HG03342 (cell line): ENCODE data around the gene SPPL2B.
"Not testable (repeated sequence)": the region's sequence is repeated elsewhere in the genome, so short reads cannot be mapped to it uniquely, and the experiment has no call there.

Experiments used
- ATAC-seq: cut with Tn5 transposase; IDR thresholded peaks from one replicate; pipeline ENCODE4 v1.9.1; 2021; ENCODE audit warnings: mild to moderate bottlenecking, moderate library complexity; ENCODE audit not compliant: unreplicated experiment

The SPPL2B gene, protein sequence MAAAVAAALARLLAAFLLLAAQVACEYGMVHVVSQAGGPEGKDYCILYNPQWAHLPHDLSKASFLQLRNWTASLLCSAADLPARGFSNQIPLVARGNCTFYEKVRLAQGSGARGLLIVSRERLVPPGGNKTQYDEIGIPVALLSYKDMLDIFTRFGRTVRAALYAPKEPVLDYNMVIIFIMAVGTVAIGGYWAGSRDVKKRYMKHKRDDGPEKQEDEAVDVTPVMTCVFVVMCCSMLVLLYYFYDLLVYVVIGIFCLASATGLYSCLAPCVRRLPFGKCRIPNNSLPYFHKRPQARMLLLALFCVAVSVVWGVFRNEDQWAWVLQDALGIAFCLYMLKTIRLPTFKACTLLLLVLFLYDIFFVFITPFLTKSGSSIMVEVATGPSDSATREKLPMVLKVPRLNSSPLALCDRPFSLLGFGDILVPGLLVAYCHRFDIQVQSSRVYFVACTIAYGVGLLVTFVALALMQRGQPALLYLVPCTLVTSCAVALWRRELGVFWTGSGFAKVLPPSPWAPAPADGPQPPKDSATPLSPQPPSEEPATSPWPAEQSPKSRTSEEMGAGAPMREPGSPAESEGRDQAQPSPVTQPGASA

DNA sequence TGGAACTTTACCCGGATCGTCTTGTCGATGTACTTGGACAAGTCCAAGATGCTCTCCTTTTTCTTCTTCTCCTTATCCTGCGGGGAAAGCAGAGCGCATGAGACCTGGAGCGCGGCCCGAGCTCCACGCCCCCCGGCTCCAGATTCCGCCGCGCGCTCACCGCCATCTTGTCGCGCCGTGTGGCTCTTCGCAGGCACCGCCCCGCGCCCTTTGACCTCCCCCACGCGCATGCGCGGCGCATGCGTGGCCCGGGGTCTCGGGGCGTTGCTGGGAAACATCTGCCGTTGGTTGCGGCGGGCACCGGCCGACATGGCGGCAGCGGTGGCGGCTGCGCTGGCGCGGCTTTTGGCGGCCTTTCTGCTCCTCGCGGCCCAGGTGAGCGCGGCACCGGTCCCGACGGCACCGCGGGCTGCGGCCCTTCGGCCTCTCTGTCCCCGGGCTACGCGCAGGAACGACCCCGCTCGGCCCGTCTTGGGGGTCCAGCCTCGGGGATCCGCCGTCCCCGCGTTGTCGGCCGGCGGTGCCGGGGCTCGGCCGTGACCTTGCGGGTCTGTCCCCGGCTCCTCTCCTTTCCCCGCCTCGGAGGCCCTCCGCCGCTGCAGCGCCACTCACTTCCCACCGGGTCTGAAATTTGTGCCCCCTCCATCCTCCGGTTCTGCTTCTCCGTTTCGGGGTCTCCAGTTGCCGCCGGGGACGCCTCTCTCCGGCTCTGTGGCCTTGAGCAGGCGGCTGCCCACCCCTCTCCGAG, at the start of gene SPPL2B, which contains the start of gene LSM7:
Gene SPPL2B (plus strand): TSS at position 284 of the 748 bp plus-strand sequence. CDS start 26 bp downstream, at position 310.
Gene LSM7 (minus strand): TSS at position 186 of the 748 bp plus-strand sequence. CDS start 20 bp downstream, at position 166.
- peak; percentile 57 for ATAC-seq

DNA sequence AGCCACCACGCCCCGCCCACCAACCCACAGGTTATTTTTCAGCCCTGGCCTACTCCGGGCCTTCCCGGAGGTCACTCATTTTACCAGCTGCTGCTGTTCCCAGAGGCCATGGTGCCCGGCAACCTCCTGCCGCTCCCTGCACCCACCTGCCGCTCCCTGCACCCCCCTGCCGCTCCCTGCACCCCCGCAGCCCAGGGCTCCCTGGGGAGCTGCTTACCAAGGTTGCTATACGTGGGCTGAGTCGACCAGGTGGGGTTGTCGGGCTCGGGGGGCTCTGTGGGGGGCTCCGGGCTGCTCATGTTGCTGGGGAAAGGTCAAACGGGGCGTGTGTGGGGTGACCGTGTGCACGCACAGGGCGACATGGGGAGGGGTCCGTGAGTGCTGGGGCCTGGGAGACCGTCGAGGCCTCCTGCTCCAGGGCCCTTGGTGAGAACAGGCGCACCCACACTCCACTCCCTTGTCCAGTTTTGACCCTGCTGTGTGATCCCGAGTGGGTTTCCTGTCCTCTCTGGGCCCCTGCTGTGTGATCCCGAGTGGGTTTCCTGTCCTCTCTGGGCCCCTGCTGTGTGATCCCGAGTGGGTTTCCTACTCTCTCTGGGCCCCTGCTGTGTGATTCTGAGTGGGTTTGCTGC, 47.7 kb upstream of the SPPL2B start:
- no peak for ATAC-seq

DNA sequence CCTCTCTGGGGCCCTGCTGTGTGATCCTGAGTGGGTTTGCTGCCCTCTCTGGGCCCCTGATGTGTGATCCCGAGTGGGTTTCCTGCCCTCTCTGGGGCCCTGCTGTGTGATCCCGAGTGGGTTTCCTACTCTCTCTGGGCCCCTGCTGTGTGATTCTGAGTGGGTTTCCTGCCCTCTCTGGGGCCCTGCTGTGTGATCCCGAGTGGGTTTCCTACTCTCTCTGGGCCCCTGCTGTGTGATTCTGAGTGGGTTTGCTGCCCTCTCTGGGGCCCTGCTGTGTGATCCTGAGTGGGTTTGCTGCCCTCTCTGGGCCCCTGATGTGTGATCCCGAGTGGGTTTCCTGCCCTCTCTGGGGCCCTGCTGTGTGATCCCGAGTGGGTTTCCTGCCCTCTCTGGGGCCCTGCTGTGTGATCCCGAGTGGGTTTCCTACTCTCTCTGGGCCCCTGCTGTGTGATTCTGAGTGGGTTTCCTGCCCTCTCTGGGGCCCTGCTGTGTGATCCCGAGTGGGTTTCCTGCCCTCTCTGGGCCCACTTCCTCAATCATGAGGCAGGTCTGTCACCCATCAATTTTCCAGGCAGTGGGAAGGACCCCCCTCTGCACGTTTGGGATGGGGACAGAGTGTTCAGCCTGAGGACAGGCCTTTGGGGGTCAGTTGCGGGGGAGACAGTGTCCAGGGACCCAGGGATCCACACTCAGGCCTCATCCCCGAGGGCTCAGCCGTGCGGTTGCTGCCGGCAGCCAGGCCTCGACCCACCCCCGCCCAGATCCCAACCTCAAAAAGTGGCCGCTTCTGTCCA, 47.0 kb upstream of the SPPL2B start:
- ATAC-seq, result not testable (repeated sequence)

DNA sequence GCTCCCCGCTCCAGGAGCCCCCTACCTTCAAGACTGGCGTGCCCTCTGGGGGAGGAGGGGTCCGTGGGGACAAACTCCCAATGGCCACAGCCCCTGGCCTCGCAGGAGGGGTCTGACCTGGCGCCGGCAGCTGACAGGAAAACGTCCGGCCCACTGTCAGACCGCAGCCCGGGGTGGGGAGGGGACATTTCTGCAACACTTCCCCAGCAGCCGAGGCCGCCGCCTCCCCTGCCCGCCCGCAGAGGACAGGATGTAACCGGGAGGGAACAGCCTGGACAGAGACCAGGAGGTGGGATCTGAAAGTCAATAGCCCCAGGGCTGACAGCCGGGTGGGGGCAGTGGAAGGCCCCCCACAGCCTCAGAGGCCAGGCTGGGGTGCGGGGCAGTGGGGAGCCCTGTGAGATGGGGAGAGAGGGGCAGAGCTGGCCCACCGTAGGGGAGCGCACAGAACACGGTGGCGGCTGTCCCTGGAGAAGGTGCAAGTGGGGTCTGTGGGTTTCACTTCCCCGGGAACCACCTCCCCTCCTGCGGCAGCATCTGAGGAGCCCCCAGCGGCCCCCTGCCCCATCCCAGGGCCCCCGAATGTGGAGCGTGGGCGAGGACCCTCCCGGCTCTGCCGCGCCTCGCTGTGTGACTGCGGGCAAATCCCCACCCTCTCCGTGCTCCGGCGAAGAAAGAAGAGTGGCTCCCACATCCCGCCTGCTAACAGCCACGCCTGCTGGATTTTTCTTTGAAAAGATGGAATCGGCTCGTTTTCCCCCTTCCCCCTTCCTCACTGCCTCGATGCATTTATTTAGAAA, 46.2 kb upstream of the SPPL2B start, which contains the start of gene PEAK3:
Gene PEAK3 (minus strand): TSS at position 114 of the 800 bp plus-strand sequence. CDS start 1,244 bp downstream, outside the sequence.
- no peak for ATAC-seq

DNA sequence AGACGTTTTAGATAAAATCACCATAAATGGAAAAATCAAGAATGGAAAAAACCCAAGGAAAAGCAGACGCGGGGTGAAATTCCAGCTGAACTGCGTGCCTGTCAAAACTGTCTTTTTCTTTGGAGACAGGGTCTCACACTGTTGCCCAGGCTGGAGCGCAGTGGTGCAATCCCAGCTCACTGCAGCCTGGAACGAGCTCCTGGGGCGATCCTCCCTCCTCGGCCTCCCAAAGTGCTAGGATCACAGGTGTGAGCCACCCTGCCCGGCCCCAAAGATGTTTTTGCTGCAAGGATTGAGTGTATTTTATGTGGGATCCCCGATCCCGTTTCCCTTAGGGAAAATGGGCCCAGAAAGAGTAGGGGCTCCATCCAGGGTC, 45.6 kb upstream of the SPPL2B start:
- ATAC-seq, result no peak

DNA sequence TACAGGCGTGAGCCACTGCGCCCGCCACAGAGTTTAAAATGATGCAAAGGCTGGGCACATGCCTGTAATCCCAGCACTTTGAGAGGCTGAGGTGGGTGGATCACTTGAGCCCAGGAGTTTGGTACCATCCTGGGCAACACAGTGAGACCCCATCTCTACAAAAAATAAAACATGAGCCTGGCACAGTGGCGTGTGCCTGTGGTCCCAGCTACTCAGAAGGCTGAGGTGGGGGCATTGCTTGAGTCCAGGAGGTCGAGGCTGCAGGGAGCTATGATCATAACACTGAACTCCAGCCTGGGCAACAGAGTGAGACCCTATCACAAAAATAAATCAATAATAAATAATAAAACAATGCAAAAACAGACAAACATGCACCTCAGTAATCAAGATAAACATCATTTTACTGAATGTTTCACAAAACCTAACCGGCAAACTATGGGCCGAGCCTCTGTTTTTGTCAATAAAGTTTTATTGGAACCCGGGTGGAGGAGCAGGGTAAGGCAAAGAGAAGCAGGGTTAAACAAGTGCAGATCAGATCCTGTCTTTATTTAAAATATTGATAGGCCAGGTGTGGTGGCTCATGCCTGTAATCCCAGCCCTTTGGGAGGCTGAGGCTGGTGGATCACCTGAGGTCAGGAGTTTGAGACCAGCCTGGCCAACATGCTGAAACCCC, 44.5 kb upstream of the SPPL2B start:
- no peak for ATAC-seq

DNA sequence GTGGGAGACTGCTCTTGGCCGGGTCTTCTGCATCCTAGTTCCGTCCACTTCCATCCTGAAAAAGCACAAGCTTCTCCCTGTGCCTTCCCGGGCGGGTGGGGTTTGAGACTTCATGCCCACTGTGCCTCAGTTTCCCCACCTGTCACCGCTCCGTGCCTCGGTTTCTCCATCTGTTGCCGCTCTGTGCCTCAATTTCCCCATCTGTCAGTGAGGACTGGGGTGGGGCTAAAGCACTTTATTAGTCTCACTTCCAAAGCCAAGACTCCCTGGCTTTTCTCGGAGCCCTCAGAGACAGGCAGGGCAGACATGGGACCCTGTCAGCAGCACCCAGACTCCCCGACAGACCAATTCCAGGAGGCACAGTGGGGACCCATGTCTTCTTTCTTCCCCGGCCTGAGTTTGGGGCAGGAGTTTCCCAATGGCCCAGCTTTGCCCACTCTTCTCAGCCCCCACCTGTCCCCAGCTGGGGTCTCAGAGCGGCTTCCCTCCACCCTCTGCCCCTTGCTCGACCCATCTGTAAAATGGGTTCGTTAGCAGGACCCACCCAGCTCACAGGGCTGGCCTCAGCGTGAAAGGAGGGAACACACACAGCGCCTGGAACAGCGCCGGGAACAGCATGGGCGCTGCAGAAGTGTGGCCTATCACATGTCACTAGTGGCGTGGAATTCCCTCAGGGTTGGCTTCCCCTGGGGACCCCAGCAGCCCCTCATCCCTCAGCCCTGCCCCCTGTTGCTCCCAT, 41.9 kb upstream of the SPPL2B start:
- no peak for ATAC-seq

DNA sequence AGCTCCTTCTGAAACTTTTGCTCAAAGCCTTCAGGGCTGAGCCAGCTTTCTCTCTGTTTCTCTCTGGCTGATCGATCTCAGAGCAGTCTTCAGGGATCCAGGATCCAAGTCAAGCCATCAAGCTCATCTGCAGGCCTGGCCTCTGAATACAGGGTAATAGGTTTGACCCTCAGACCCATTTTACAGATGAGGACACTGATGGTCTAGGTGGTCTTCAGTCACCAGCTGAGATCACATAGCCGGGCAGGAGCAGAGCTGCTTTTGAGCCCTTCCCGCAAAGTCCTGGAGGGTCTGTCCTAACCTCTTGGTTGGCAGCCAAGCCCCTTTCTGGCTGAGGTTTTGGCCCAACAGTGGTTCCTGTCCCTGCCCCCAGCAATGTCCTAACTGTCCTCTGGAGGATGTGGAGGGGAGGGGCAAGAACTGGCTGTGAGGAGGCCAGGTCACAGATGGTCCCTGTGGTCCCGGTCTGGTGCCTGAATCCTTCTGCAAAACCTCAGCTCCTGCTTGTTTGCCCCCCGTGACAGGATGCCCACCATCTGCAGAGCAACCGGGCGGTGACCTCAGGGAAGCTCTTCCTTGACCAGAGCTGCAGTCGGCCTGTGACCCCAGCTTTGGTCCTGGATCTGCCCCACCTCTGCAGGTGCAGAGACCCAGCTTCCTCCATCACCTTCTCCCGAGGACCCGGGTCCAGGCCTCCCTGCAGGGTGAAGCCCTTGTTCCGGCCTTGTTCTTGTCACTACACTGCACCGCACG, 40.7 kb upstream of the SPPL2B start:
- ATAC-seq, result no peak

DNA sequence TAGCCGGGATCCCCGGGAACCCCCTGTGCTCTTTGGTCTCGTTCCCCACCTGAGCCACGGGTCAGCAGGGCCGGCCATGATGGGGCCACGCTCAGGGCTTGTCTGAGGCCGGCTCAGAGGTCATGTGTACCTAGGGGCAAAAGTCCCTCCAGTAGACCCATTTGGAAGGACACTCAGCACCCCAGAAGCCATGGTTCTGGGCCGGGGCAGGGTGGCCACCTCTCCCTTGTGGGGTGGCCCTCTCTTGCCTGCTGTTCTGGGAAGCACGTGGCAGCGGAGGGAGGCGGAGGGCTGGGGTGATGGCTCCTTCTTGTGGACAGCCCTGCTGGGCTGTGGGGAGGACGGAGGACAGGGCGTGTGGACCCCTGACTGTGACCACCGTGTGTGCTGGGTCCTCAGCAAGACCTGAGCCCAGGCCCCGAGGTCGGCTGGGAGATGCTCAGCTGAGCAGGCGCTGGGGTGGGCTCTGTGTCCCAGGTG, 40.1 kb upstream of the SPPL2B start:
- no peak for ATAC-seq

DNA sequence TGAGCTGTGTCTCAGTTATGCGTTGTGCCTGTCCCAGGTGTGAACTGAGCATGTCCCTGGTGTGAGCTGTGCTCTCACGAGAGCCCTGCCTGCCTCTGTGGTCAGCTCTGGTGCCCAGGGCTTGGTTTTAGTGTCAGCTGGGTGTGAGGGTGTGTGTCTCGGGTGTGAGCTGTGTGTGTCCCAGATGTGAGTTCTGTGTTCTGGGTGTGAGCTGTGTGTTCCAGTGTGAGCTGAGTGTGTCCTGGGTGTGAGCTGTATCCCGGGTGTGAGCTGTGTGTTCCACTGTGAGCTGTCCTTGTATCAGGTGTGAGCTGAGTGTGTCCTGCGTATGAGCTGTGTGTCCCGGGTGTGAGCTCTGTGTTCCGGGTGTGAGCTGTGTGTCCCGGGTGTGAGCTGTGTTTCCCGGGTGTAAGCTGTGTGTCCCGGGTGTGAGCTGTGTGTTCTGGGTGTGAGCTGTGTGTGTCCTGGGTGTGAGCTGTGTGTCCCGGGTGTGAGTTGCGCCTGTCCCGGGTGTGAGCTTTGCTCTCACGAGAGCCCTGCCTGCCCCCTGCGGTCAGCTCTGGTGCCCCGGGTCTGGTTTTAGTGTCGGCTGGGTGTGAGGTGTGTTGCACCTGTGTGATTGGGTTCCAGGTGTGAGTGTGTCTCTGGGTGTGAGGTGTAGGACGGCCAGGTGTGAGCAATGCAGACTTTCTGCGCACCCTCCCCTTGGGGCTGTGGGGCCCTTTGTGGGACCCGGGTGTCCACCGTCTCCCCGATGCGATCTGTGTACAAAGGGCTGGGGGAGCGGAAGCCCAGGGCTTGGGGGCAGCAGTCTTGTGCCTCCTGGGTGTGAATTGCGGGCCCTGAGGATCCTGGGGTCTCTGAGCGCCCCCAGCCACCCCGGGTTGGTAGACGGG, 39.4 kb upstream of the SPPL2B start:
- no peak for ATAC-seq

DNA sequence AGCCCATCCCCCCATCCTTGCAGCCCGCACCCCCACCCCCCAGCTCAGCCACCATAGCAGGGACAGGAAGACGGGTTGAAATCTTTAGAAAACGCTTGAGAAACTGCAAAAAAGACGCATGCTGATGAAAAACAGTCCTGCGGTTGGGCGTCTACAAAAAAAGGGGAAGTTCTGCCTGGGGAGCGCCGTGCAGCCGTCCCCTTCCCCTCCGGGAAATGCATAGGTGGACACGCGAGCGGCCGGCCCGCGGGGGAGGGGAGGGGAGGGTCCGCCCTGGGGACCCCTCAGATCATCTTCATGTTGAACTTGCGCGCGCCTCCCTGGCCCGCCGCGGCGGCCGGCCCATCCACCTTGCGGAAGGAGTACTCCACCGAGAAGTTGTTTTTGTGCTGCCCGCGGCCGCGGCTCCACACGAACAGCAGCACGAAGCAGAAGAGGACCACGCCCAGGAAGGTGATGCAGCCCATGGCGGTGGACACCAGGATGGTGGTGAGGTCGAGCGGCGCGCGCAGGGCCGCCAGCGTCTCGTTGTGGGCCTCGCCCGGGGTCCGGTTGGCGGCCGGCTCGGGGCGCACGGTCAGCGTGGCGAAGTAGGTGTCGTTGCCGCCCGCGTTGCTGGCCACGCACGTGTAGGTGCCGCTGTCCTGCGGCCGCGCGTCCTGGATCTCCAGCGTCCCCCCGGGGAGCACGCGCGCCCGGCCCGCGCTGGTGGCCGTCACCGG, 38.6 kb upstream of the SPPL2B start:
- no peak for ATAC-seq

DNA sequence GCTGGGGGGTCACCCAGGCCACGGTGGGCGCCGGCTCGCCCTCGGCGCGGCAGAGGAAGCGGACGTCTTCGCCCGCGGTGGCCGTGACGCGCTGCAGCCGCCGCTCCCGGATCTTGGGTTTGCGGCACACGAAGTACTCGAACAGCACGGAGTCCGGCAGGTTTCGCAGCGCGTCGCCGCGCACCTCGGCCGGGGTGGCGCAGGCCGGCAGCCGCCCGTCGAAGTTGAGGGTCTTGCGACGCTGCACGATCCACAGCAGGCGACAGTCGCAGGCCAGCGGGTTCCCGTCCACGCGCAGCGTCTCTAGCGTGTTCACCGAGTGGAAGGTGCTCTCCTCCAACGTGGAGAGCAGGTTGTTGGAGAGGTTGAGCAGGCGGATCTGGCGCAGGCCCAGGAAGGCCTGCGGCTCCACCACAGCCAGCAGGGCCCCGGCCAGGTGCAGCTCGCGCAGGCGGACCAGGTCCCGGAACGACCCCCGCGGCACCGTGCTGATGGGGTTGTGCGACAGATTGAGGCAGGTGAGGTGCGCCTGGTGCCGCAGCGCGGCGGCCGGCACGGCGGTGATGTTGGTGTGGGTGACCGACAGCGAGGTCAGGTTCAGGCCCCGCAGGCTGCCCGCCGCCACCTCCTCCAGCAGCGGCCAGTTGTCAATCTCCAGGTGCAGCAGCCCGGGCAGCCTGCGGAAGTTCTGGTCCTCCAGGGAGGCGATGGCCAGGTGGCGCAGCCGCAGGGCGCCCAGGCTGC, 37.9 kb upstream of the SPPL2B start:
- ATAC-seq, result no peak

DNA sequence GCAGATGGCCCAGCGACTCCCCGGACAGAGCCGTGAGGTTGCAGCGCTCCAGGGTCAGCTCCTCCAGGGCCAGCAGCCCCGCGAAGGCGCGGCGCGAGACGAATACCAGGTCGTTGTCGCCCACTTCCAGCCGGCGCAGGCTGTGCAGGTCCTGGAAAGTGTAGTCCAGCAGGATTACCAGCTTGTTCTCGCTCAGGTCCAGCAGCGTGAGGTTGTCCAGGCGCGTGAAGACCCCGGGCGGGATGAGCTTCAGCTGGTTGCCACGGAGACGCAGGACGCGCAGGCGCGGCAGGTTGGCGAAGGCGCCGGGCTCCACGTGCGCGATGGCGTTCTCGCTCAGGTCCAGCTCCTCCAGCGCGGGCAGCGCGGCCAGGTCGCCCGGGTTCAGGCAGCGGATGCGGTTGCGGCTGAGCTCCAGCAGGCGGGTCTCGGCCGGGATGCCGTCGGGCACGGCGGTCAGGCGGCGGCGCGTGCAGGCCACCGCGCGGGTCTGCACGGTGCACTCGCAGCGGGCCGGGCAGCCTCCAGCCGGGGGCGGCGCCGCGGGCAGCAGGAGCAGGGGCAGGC, 37.2 kb upstream of the SPPL2B start:
- no peak for ATAC-seq

DNA sequence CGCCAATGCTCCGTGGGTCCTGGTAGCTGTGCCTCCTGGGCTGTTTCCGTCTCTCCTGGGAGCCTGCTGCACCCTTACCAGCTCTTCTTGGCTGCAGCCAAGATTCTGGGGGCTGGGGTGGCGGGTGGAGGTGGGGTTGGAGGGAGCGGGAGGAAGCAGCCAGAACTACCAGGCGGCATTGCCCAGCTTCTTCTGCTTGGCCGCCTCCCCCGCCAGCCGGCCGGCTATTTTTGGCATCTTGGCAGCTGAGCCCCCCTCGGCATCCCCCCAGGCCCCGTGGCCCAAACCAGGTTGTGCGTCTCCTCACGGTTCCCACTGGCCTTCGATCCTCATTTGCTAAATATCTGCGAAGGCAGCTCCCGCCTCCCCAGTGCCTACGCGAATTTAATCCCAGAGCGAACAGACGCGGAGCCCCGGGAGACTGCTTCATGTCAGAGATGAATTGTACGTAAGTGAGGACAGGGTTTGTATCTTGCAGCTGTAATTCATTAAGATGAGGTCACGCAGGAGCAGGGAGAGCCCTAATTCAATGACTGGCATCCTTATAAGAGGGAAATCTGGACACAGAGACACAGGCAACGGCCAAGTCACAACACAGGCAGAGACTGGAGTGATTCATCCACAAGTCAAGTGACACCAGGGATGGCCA, 33.7 kb upstream of the SPPL2B start:
- no peak for ATAC-seq
